SK-N-MC (cell line): ENCODE data around the gene CAVIN1.
"Not testable (repeated sequence)": the region's sequence is repeated elsewhere in the genome, so short reads cannot be mapped to it uniquely, and the experiment has no call there.

Experiments
- DNase-seq: peaks from one replicate; pipeline ENCODE4 v3.0.0-alpha.2; 2011; ENCODE audit warnings: low read depth, low spot score
- H3K27ac ChIP-seq: fragments of 200-600 bp; sonication (generic); 2 replicates; pipeline ENCODE4 v1.5.1; 2016; ENCODE audit warnings: mixed run types
- H3K36me3 ChIP-seq: fragments of 200-600 bp; sonication (generic); 2 replicates; pipeline ENCODE4 v1.6.1; 2017; ENCODE audit warnings: antibody characterized with exemption, low read length, mixed read lengths; ENCODE audit not compliant: insufficient read depth
- H3K4me3 ChIP-seq: fragments of 200-600 bp; sonication (generic); 2 replicates; pipeline ENCODE4 v1.5.1; 2016
- H3K9ac ChIP-seq: fragments of 200-600 bp; sonication (generic); 2 replicates; pipeline ENCODE4 v1.8.0; 2017; ENCODE audit warnings: mixed run types, mixed read lengths; ENCODE audit not compliant: insufficient read length
- H3K9me3 ChIP-seq: fragments of 200-600 bp; sonication (generic); 2 replicates; pipeline ENCODE4 v1.6.1; 2017; ENCODE audit warnings: low read depth, mild to moderate bottlenecking, antibody characterized with exemption, low read length, moderate library complexity, mixed read lengths
- EZH2 ChIP-seq: fragments of 200-600 bp; sonication (generic); IDR thresholded peaks from one replicate; pipeline ENCODE4 v1.6.1; 2017; ENCODE audit warnings: antibody characterized with exemption
- FOXP2 ChIP-seq: optimal IDR thresholded peaks from 2 replicates; pipeline ENCODE3; 2011; ENCODE audit warnings: mild to moderate bottlenecking, moderate library complexity; ENCODE audit not compliant: insufficient read depth; ENCODE audit errors: extremely low read length, control extremely low read depth
- POLR2AphosphoS5 ChIP-seq: IDR thresholded peaks from 2 replicates; pipeline ENCODE4 v1.6.1; 2012; ENCODE audit warnings: mild to moderate bottlenecking, low read depth, low read length, borderline replicate concordance

The CAVIN1 gene

DNA sequence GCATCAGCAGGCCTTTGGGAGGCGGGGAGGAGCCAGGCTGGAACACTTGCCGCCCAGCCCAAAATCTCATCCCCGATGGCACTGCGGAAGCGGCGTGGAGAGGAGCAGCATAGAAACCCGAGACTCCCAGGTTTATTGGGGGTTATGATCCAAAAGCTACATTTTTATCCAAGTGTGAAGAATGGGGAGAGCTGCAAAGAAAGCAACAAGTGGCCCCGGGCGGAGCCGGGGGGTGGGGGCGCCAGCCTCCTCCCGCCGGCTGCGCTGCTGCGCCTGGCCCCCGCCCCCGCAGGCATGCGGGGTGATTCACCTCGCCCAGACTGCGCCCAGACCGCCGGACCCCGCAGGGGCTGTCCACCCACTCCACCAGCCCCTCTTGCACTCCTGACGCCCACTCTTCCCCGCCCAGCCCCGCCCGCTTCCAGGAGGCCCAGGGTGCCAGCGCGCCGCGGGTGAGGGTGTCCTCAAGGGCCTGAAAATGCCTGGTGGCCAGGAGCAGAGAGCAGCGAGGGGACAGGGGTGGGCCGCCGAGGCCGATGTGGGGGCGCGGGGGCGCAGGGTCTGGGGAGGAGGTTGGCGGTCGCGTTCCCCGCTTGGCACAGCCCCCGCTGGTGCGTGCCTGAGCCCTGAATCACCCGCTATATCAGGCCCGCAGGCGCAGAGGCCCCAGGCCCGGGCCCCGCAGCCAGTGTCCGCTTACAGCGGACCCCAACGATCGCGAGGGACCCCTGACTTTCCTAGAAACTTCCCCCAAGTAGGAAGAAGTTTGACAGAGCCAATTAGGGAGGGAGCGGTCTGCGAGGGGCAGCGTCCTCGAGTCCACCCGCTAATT is 1.3 kb downstream of the CAVIN1 start:
- Histone ChIP-seq H3K27ac (no peak overlapping the region), H3K9me3 (no peaks in the 10 kb centered on the region), H3K36me3 (no peaks in the 10 kb centered on the region), H3K4me3 (peak overlapping the region; percentile 84), H3K9ac (no peak overlapping the region)
- DNase-seq = no peak
- no peak for TF ChIP-seq POLR2AphosphoS5
- TF ChIP-seq FOXP2 = no peak
- no peak for TF ChIP-seq EZH2

DNA sequence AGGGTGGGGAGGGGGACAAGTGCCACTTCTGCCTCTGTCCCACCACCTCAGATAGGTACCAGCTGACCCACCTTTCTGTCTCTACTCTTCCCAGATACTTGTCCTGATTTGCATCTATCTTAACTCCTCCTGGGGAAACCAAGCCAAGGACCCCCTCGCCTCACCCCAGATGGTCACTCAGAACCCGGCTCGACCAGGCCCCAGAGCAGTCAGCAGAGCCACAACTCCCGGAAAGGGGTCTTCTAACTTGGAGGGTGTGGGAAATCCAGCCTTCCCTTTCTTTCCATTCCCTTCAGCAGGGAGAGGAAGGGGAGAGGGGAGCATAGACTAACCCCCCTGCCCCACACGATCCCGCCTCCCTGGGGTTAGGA is 1.9 kb downstream of the CAVIN1 start:
- TF ChIP-seq POLR2AphosphoS5 = no peak
- no peak for TF ChIP-seq FOXP2
- no peak for TF ChIP-seq EZH2
- no peak overlapping the region for H3K9ac ChIP-seq
- no peak overlapping the region for H3K27ac ChIP-seq
- H3K4me3 ChIP-seq = peak overlapping the region; percentile 84
- no peaks in the 10 kb centered on the region for H3K36me3 ChIP-seq
- no peaks in the 10 kb centered on the region for H3K9me3 ChIP-seq
- DNase-seq = no peak

DNA sequence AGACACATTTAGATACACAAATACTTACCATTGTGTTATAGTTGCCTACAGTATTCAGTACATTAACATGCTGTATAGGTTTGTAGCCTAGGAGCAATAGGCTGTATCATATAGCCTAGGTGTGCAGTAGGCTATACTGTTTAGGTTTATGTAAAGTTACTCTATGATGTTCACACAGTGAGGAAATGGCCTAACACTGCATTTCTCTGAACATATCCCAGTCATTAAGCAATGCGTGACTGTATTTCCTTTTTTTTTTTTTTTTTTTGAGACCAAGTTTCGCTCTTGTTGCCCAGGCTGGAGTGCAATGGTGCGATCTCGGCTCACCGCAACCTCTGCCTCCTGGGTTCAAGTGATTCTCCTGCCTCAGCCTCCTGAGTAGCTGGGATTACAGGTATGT is 5.1 kb downstream of the CAVIN1 start:
- not testable (repeated sequence) for H3K4me3 ChIP-seq, H3K27ac ChIP-seq, H3K9me3 ChIP-seq, H3K36me3 ChIP-seq, H3K9ac ChIP-seq, DNase-seq

DNA sequence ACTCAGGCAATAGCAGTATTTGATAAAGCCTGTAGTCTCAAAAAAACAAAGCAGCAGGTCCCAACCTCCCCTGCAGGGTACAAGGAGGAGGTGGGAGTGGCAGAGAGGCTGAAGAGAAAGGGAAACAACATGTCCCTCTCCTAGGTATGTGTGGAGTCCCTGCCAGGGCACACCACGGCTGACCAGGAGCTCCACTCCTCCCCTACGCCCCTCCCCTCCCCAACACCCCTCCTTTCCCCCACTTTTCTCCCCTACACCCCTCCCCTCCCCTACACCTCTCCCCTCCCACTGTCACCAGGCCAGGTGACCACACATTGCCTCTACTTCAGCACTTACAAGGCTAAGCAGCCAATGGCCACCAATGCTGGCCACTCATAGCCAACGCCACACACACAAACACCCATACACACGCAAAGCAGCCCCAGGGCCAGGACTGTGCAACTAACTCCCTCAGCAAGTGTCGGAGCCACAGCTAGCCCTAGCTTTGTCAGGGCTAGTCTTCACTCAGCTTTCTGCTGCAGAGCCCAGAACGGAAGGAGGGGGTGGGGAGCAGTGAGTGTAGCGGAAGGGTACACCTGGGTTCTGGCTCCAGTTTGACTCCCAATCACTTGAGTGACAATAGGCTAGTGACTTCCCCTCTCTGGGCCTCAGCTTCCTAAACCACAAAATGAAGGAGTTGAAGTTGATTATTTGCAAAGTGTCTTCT is 8.2 kb downstream of the CAVIN1 start:
- H3K4me3 ChIP-seq = no peak overlapping the region

DNA sequence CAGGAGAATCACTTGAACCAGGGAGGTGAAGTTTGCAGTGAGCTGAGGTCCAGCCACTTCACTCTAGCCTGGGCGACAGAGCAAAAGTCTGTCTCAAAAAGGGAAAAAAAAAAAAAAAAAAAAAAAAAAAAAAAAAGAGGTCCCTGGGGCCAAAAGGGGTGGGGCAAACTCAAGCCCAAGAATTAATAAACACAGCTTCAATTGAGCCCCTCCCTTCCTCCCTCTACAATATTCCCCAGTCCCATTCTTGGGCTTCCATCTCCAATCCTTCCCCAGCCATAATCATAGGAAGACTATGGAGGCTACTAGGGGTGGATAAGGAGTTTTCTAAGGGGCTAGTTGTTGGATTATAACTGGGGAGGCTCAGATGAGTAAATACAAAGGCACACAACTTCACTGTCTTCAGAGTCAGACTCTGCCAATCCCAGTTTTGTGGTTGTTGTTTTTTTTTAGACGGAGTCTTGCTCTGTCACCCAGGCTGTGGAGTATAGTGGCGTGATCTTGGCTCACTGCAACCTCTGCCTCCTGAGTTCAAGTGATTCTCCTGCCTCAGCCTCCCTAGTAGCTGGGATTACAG is 9.5 kb downstream of the CAVIN1 start:
- no peak for TF ChIP-seq EZH2
- no peaks in the 10 kb centered on the region for H3K36me3 ChIP-seq
- H3K9me3 ChIP-seq = no peaks in the 10 kb centered on the region
- no peak for DNase-seq
- H3K9ac ChIP-seq = no peak overlapping the region
- no peak overlapping the region for H3K27ac ChIP-seq
- no peak overlapping the region for H3K4me3 ChIP-seq

More for the DNA sequence above, 8.2 kb downstream of the CAVIN1 start:
- DNase-seq = no peak
- Histone ChIP-seq H3K36me3 (no peaks in the 10 kb centered on the region), H3K9me3 (no peaks in the 10 kb centered on the region), H3K27ac (no peak overlapping the region), H3K9ac (no peak overlapping the region)
- TF ChIP-seq POLR2AphosphoS5 (no peak), EZH2 (no peak), FOXP2 (no peak)

DNA sequence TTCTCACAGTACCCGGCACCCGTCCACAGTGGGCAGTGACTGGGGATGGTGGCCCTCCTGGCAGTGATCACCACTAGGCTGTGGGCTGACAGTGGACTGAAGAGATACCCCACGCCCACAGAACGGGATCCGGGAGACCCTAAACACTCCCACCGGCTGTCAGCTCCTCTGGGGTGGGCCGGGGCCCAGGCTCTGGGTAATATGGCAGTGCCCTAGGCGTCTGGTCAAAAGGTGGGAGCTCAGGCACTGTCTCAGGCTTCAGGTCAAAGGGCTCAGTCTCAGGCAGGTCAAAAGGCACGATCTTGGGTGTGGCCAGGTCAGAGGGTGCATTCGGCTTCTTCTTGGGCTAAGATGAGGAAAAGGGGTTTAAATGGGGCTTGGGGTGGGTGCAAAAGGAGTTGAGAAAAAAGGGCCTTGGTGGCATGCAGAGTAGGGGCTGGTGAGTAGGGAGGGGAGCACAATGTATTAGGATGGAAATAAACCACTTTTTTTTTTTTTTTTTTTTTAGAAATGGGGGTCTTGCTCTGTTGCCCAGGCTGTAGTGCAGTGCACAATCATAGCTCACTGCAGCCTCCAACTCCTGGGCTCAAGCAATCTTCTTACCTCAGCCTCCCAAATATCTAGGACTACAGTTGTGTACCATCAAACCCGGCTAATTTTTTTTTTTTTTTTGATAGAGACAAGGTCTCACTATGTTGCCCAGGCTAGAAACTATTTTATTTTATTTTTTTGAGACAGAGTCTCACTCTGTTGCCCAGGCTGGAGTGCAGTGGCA is 11.0 kb downstream of the CAVIN1 start:
- no peak overlapping the region for H3K9ac ChIP-seq
- no peak overlapping the region for H3K4me3 ChIP-seq
- H3K9me3 ChIP-seq = no peaks in the 10 kb centered on the region
- H3K27ac ChIP-seq = no peak overlapping the region
- no peak for DNase-seq
- no peaks in the 10 kb centered on the region for H3K36me3 ChIP-seq
- TF ChIP-seq POLR2AphosphoS5 (no peak), FOXP2 (no peak), EZH2 (no peak)

DNA sequence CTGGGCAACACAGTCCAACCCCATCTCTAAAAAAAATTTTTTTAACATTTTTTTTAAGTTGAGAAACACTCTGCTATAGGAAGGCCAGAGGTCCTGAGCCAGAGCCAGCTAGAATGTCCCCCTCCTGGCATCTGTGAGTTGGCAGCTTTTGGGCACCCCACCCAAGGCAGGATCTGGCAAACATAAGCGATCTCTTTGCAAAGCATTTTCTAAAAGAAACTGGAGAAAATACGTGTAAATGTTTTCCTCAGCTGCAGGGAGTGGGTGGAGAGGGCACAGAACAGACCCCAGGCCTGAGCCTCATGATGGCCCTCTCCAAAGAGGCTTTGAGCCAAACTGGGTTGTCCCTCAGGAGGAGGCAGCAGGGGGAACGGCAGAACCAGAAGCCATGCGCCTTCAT is 11.7 kb downstream of the CAVIN1 start:
- H3K36me3 ChIP-seq = no peaks in the 10 kb centered on the region
- no peak overlapping the region for H3K4me3 ChIP-seq
- no peak overlapping the region for H3K27ac ChIP-seq
- DNase-seq = no peak
- TF ChIP-seq EZH2 (no peak), POLR2AphosphoS5 (no peak), FOXP2 (no peak)
- H3K9ac ChIP-seq = no peak overlapping the region
- H3K9me3 ChIP-seq = no peaks in the 10 kb centered on the region

DNA sequence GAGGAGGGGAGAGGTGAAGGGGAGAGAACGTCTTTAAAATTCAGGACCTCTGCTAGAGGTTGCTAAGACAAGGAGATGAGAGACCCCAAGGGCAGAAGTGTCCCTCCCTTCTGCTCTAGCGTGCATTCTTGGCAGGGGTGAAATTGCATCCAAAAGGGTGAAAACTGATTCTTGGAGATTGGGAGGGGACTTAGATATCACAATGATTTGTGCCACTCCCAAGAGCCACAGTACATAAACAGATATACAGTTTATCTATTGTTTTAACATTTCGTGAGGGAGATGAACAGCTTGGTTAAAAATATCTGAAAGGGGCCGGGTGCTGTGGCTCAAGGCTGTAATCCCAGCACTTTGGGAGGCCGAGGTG is 12.8 kb downstream of the CAVIN1 start:
- Histone ChIP-seq H3K9ac (no peak overlapping the region), H3K27ac (no peak overlapping the region), H3K36me3 (no peaks in the 10 kb centered on the region), H3K4me3 (no peak overlapping the region), H3K9me3 (no peaks in the 10 kb centered on the region)
- TF ChIP-seq POLR2AphosphoS5 = no peak
- no peak for TF ChIP-seq FOXP2
- no peak for TF ChIP-seq EZH2
- DNase-seq = no peak
